Measurements from ENCODE around the gene SHMT2.

DNA sequence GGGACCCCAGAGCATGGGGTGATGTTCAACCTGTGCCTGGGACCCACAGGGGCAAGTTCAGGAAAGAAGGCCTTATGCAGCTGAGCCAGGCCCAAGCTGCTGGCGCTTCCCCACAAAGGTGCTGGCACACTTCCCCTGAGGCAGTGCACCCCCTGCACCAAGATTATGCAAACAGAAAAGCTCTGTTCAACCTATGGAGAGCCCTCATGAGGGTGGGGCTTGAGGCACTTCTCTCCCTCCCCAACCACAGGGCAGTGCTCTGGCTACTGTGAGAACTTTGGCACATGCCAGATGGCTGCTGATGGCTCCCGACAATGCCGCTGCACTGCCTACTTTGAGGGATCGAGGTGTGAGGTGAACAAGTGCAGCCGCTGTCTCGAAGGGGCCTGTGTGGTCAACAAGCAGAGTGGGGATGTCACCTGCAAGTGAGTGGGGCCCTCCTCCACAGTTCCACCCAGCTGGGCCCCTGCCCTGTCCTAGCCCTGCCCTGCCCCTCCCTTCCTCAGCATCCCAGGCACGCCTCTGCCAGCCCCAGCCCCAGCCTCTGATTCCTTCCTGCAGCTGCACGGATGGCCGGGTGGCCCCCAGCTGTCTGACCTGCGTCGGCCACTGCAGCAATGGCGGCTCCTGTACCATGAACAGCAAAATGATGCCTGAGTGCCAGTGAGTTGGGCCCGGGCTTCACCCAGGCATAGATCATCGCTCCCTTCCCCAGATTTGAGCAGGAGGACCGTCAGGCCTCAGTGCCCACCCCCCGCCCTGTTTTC lies 18.4 kb upstream of the SHMT2 start:
- TF ChIP-seq EP300 (IDR thresholded peaks at IDR 0.05; ENCODE audit: low read length): no peak
- TF ChIP-seq, protein P1, sequence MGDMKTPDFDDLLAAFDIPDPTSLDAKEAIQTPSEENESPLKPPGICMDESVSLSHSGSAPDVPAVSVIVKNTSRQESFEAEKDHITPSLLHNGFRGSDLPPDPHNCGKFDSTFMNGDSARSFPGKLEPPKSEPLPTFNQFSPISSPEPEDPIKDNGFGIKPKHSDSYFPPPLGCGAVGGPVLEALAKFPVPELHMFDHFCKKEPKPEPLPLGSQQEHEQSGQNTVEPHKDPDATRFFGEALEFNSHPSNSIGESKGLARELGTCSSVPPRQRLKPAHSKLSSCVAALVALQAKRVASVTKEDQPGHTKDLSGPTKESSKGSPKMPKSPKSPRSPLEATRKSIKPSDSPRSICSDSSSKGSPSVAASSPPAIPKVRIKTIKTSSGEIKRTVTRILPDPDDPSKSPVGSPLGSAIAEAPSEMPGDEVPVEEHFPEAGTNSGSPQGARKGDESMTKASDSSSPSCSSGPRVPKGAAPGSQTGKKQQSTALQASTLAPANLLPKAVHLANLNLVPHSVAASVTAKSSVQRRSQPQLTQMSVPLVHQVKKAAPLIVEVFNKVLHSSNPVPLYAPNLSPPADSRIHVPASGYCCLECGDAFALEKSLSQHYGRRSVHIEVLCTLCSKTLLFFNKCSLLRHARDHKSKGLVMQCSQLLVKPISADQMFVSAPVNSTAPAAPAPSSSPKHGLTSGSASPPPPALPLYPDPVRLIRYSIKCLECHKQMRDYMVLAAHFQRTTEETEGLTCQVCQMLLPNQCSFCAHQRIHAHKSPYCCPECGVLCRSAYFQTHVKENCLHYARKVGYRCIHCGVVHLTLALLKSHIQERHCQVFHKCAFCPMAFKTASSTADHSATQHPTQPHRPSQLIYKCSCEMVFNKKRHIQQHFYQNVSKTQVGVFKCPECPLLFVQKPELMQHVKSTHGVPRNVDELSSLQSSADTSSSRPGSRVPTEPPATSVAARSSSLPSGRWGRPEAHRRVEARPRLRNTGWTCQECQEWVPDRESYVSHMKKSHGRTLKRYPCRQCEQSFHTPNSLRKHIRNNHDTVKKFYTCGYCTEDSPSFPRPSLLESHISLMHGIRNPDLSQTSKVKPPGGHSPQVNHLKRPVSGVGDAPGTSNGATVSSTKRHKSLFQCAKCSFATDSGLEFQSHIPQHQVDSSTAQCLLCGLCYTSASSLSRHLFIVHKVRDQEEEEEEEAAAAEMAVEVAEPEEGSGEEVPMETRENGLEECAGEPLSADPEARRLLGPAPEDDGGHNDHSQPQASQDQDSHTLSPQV (IDR thresholded peaks at IDR 0.05): no peak
- TF ChIP-seq NR2C2 (CRISPR knock-in tag; IDR thresholded peaks at IDR 0.05): no peak
- TF ChIP-seq NR2C2 (tag; IDR thresholded peaks at IDR 0.05): no peak
- TF ChIP-seq BRF2 (IDR thresholded peaks at IDR 0.05; ENCODE audit: borderline replicate concordance, insufficient read depth, insufficient read length): no peak
- no peak for TF ChIP-seq POLR2A (conservative IDR thresholded peaks at IDR 0.05)
- TF ChIP-seq CBX5 (IDR thresholded peaks at IDR 0.05; ENCODE audit: borderline replicate concordance, low read depth): no peak
- no peak for TF ChIP-seq HNRNPH1 (optimal IDR thresholded peaks at IDR 0.05; ENCODE audit: low read depth, low read length)
- TF ChIP-seq, protein P2, sequence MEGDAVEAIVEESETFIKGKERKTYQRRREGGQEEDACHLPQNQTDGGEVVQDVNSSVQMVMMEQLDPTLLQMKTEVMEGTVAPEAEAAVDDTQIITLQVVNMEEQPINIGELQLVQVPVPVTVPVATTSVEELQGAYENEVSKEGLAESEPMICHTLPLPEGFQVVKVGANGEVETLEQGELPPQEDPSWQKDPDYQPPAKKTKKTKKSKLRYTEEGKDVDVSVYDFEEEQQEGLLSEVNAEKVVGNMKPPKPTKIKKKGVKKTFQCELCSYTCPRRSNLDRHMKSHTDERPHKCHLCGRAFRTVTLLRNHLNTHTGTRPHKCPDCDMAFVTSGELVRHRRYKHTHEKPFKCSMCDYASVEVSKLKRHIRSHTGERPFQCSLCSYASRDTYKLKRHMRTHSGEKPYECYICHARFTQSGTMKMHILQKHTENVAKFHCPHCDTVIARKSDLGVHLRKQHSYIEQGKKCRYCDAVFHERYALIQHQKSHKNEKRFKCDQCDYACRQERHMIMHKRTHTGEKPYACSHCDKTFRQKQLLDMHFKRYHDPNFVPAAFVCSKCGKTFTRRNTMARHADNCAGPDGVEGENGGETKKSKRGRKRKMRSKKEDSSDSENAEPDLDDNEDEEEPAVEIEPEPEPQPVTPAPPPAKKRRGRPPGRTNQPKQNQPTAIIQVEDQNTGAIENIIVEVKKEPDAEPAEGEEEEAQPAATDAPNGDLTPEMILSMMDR (IDR thresholded peaks at IDR 0.05 in 2 of 3, conservative IDR thresholded peaks at IDR 0.05 in 1 of 3; ENCODE audit: insufficient read depth in 2 of 3, low read depth in 1 of 3, low read length in 3 of 3): no peak
- TF ChIP-seq ZFP1 (CRISPR knock-in tag; IDR thresholded peaks at IDR 0.05): no peak
- no peak for TF ChIP-seq POLR2B (IDR thresholded peaks at IDR 0.05; ENCODE audit: low read depth, partially characterized antibody)
- no peak for TF ChIP-seq MAFF (IDR thresholded peaks at IDR 0.05; ENCODE audit: low read length)
- no peak for TF ChIP-seq NFYB (IDR thresholded peaks at IDR 0.05; ENCODE audit: extremely low read depth, insufficient read length)
- no peak for TF ChIP-seq EGR1 (conservative IDR thresholded peaks at IDR 0.05)

Data from K562 (cell line).